GM18502 (cell line): ENCODE results near the gene RECK.

Source experiments
- ATAC-seq: cut with Tn5 transposase; IDR thresholded peaks from one replicate; pipeline ENCODE4 v1.9.1; 2021; ENCODE audit warnings: mild to moderate bottlenecking; ENCODE audit not compliant: unreplicated experiment, poor library complexity

The RECK gene

DNA sequence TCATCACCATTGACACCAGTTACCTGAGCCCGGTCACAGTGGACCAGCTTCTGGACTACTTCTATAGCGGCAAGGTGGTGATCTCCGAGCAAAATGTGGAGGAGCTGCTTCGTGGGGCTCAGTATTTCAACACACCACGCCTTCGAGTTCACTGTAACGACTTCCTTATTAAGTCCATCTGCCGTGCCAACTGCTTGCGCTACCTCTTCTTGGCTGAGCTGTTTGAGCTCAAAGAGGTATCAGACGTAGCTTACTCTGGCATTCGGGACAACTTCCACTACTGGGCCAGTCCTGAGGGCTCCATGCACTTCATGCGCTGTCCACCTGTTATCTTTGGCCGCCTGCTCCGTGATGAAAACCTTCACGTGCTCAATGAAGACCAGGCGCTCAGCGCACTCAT lies 133.0 kb downstream of the RECK start:
- no peak for ATAC-seq

DNA sequence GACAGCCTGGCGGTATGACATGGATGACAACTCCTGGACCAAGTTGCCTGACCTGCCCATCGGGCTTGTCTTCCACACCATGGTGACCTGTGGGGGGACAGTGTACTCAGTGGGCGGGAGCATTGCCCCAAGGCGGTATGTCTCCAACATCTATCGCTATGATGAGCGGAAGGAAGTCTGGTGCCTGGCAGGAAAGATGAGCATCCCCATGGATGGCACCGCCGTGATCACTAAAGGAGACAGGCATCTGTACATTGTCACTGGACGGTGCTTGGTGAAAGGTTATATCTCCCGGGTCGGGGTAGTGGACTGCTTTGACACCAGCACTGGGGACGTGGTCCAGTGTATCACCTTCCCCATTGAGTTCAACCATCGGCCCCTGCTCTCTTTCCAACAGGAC lies 133.8 kb downstream of the RECK start:
- no peak for ATAC-seq

DNA sequence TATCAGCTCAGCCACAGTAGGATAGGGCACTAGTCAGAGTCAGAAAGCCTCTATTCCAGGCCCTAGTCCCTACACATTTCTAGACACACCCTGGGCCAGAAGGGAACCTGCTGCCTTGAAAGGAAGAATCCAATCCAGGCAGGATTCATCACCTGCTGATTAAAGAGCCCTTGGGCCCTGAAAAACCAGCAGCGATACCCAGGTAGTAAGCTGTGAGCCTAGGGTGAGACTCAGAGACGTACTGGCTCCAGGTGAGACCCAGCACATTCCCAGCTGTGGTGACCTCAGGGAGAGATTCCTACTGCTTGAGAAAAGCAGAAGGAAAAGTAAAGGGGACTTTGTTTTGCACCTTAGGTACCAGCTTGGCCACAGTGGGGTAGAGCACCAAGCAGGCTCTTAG lies 137.1 kb downstream of the RECK start:
- ATAC-seq, result no peak
